SK-N-SH (cell line): ENCODE results near the gene TBX15.

Experiments used
- EP300 ChIP-seq, 2 experiments: IDR thresholded peaks; 2 replicates each; pipeline versions ENCODE4 v1.4.0 to v1.6.1; 2012; ENCODE audit warnings: borderline replicate concordance in 1 of 2, low read depth in 1 of 2, low read length in 1 of 2
- EZH2phosphoT487 ChIP-seq: fragments of 200-600 bp; sonication (generic); IDR thresholded peaks from 2 replicates; pipeline ENCODE4 v1.6.1; 2017; ENCODE audit warnings: low read depth, mixed run types, mild to moderate bottlenecking, antibody characterized with exemption, moderate library complexity, borderline replicate concordance
- MAX ChIP-seq: IDR thresholded peaks from 2 replicates; pipeline ENCODE4 v1.4.0; 2012; ENCODE audit warnings: low read depth
- PBX3 ChIP-seq: IDR thresholded peaks from 2 replicates; pipeline ENCODE4; 2012
- USF1 ChIP-seq: IDR thresholded peaks from 2 replicates; pipeline ENCODE4 v1.4.0; 2012; ENCODE audit warnings: low read depth, borderline replicate concordance

- TF ChIP-seq MAX: no peak
- no peak for TF ChIP-seq USF1
- TF ChIP-seq EZH2phosphoT487: no peak
- no peak for TF ChIP-seq EP300 (IDR thresholded peaks at IDR 0.05; ENCODE audit: borderline replicate concordance in 1 of 2, low read depth in 1 of 2, low read length in 1 of 2)
- no peak for TF ChIP-seq PBX3
Observed at GRCh38 chr1:118933051-118933781, 54.9 kb downstream of the TBX15 start.
